ENCODE data around the gene NKIRAS2. TPM values are rescaled to one million over a fixed set of nuclear protein-coding genes. Genes with fewer than 3 reads are reported as not detected.

The NKIRAS2 gene
- total and polyA plus RNA-seq, 2 of the 13 experiments (the other 11 are each of a cell fraction or from before 2014, with no cell fraction given): 27.9 to 42.0 TPM

GRCh38 chr17:42019509-42020404 lies at the start of gene NKIRAS2 (continued):
- TF ChIP-seq RXRB (CRISPR knock-in tag; IDR thresholded peaks at IDR 0.05; ENCODE audit: borderline replicate concordance) (peak; percentile 67), NAIF1 (CRISPR knock-in tag; IDR thresholded peaks at IDR 0.05; ENCODE audit: borderline replicate concordance) (0 out of 2 replicates have a peak, but pooled peaks have one; percentile 49), ZNF235 (CRISPR knock-in tag; IDR thresholded peaks at IDR 0.05; ENCODE audit: borderline replicate concordance) (peak; percentile 88; the same call in 1 of the 2 replicates), SOX5 (CRISPR knock-in tag; IDR thresholded peaks at IDR 0.05; ENCODE audit: borderline replicate concordance) (peak; percentile 64), ZNF547 (CRISPR knock-in tag; IDR thresholded peaks at IDR 0.05) (peak; percentile 53), FOXA3 (CRISPR knock-in tag; IDR thresholded peaks at IDR 0.05) (peak; percentile 75), NR2C2 (CRISPR knock-in tag; IDR thresholded peaks at IDR 0.05; ENCODE audit: borderline replicate concordance) (peak; percentile 85), PRMT3 (CRISPR knock-in tag; IDR thresholded peaks at IDR 0.05; ENCODE audit: borderline replicate concordance, low read depth) (no peak), THRA (CRISPR knock-in tag; IDR thresholded peaks at IDR 0.05; ENCODE audit: borderline replicate concordance) (peak; percentile 72), DMAP1 (CRISPR knock-in tag; IDR thresholded peaks at IDR 0.05) (peak; percentile 57; the same call in 1 of the 2 replicates), ELF4 (CRISPR knock-in tag; IDR thresholded peaks at IDR 0.05; ENCODE audit: borderline replicate concordance) (peak; percentile 89; the same call in 1 of the 2 replicates)
- TF ChIP-seq, protein P1, sequence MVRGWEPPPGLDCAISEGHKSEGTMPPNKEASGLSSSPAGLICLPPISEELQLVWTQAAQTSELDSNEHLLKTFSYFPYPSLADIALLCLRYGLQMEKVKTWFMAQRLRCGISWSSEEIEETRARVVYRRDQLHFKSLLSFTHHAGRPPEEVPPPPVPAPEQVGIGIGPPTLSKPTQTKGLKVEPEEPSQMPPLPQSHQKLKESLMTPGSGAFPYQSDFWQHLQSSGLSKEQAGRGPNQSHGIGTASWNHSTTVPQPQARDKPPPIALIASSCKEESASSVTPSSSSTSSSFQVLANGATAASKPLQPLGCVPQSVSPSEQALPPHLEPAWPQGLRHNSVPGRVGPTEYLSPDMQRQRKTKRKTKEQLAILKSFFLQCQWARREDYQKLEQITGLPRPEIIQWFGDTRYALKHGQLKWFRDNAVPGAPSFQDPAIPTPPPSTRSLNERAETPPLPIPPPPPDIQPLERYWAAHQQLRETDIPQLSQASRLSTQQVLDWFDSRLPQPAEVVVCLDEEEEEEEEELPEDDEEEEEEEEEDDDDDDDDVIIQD (CRISPR knock-in tag; IDR thresholded peaks at IDR 0.05; ENCODE audit: low read depth): peak; percentile 81; the same call in 1 of the 2 replicates
- TF ChIP-seq, protein P2, sequence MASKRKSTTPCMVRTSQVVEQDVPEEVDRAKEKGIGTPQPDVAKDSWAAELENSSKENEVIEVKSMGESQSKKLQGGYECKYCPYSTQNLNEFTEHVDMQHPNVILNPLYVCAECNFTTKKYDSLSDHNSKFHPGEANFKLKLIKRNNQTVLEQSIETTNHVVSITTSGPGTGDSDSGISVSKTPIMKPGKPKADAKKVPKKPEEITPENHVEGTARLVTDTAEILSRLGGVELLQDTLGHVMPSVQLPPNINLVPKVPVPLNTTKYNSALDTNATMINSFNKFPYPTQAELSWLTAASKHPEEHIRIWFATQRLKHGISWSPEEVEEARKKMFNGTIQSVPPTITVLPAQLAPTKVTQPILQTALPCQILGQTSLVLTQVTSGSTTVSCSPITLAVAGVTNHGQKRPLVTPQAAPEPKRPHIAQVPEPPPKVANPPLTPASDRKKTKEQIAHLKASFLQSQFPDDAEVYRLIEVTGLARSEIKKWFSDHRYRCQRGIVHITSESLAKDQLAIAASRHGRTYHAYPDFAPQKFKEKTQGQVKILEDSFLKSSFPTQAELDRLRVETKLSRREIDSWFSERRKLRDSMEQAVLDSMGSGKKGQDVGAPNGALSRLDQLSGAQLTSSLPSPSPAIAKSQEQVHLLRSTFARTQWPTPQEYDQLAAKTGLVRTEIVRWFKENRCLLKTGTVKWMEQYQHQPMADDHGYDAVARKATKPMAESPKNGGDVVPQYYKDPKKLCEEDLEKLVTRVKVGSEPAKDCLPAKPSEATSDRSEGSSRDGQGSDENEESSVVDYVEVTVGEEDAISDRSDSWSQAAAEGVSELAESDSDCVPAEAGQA (IDR thresholded peaks at IDR 0.05; ENCODE audit: low read depth): peak; percentile 87
- TF ChIP-seq, protein P2 (CRISPR knock-in tag; IDR thresholded peaks at IDR 0.05; ENCODE audit: borderline replicate concordance): peak; percentile 39; the same call in 1 of the 2 replicates
- TF ChIP-seq, protein P3, sequence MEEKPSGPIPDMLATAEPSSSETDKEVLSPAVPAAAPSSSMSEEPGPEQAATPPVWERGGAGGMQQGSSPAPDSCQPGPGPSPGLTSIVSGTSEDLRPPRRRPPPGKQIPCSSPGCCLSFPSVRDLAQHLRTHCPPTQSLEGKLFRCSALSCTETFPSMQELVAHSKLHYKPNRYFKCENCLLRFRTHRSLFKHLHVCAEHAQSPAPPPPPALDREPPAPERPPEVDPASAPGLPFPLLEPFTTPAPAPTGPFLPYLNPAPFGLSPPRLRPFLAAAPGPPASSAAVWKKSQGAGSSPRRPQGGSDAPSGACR (CRISPR knock-in tag; IDR thresholded peaks at IDR 0.05): peak; percentile 85; the same call in 1 of the 2 replicates
- TF ChIP-seq, protein P4, sequence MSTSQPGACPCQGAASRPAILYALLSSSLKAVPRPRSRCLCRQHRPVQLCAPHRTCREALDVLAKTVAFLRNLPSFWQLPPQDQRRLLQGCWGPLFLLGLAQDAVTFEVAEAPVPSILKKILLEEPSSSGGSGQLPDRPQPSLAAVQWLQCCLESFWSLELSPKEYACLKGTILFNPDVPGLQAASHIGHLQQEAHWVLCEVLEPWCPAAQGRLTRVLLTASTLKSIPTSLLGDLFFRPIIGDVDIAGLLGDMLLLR (CRISPR knock-in tag; IDR thresholded peaks at IDR 0.05): peak; percentile 43; the same call in 1 of the 2 replicates

All from HepG2 (cell line).